Brain microvascular endothelial cell (primary cell): ENCODE measurements around the gene CEP85L.

Experiments
- DNase-seq: peaks from one replicate; pipeline ENCODE4 v3.0.0-alpha.2; 2020
- H3K27ac ChIP-seq: fragments of 250-450 bp; sonication (Bioruptor Pico); 2 replicates; pipeline ENCODE4 v1.5.1; 2020; ENCODE audit warnings: mild to moderate bottlenecking, moderate library complexity
- H3K27me3 ChIP-seq: fragments of 250-450 bp; sonication (Bioruptor Pico); replicated peaks from 2 replicates; pipeline ENCODE4 v1.5.1; 2020; ENCODE audit warnings: mild to moderate bottlenecking
- H3K36me3 ChIP-seq: fragments of 250-450 bp; sonication (Bioruptor Pico); replicated peaks from 2 replicates; pipeline ENCODE4 v1.5.1; 2020; ENCODE audit warnings: mild to moderate bottlenecking
- H3K4me3 ChIP-seq: 2 replicates; pipeline ENCODE4 v1.5.1; 2011; ENCODE audit warnings: low read depth, mild to moderate bottlenecking, control low read depth, low read length, moderate library complexity
- in situ Hi-C: cut with HindIII; loops from 2 replicates; pipeline ENCODE4 v1.10.0; 2017; ENCODE audit warnings: low sequenced_read_pairs, low pct_ligation_motif_present
- TF ChIP-seq, protein P1 (sequence below): IDR thresholded peaks from 2 replicates; pipeline ENCODE4 v1.5.1; 2011; ENCODE audit warnings: low read depth, mild to moderate bottlenecking, moderate library complexity, low read length, control low read depth, inconsistent platforms; ENCODE audit errors: missing control alignments

The CEP85L gene

DNA sequence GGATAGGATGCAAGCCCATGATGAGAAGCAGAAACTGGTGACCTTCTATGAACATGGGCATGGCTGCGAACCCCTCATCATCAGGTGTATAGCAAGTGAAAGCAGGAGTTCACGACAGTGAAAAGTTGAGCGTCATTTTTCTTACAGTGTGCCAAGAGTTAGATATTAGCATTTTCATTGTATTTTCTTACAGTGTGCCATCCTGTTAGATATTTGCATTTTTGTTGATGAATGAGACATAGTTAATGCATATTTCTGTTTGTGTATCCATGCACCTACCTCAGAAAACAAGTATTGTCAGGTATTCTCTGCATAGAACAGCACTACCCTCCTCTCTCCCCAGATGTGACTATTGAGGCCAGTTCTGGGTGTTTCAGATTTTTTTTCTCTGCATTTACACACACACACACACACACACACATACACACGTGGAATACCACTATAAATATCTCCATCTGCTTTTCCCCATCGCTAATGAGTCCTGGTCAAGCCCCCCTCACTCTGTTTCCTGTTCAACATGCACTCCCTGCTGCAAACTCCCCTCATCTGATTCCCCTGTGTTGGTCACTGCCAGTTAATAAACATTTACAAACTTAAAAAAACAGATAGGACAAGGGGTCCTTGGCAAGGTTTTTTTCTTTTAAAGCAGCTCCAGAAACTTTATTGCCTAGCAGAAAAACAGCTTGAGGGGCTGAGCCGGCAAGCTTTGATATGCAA lies 61.6 kb downstream of the CEP85L start:
- H3K36me3 ChIP-seq = no peaks in the 10 kb centered on the region
- no peak overlapping the region for H3K27ac ChIP-seq
- TF ChIP-seq, protein P1, sequence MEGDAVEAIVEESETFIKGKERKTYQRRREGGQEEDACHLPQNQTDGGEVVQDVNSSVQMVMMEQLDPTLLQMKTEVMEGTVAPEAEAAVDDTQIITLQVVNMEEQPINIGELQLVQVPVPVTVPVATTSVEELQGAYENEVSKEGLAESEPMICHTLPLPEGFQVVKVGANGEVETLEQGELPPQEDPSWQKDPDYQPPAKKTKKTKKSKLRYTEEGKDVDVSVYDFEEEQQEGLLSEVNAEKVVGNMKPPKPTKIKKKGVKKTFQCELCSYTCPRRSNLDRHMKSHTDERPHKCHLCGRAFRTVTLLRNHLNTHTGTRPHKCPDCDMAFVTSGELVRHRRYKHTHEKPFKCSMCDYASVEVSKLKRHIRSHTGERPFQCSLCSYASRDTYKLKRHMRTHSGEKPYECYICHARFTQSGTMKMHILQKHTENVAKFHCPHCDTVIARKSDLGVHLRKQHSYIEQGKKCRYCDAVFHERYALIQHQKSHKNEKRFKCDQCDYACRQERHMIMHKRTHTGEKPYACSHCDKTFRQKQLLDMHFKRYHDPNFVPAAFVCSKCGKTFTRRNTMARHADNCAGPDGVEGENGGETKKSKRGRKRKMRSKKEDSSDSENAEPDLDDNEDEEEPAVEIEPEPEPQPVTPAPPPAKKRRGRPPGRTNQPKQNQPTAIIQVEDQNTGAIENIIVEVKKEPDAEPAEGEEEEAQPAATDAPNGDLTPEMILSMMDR = no peak
- no peak for DNase-seq
- in situ Hi-C loops = no loop called here
- H3K27me3 ChIP-seq = no peaks in the 10 kb centered on the region
- H3K4me3 ChIP-seq = no peak overlapping the region

DNA sequence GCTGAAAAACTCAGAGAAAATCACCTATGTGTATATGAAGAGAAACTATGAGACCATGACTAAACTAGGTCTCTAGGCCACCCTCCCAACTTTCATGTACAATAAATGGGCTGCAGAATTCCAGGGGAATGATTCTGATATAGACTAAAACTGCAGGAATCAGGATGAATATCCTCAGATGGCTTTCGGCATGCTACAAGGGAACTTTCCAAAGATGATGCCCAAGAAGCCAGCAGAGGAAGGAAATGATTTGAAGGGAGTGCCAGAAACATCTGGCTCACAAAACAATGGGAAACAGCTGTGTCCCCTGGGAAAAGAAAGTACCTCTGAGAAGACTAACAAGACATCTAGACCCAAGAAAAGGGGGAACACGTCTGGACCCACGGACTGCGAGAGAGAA lies 62.2 kb downstream of the CEP85L start:
- TF ChIP-seq, protein P1 = no peak

DNA sequence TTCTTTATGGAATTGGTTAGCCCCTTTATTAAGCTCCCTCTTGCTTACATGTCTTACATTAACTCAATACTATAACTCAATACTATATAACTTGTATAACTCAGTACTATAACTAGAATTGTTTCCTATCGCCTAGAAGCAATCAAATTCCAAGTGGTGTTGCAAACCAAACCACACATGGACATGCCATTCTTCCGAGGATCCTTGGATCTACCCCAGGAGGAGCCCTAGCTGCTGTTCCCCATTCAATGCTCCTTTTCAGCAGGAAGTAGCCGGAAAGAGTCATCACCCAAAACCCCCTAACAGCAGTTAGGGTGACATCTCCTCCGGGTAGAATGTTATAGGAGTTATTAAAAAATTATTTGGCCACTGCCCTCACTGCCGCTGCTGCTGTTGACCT lies 62.8 kb downstream of the CEP85L start:
- H3K36me3 ChIP-seq = no peaks in the 10 kb centered on the region
- H3K27ac ChIP-seq = no peak overlapping the region
- no peak overlapping the region for H3K4me3 ChIP-seq
- in situ Hi-C loops = no loop called here
- no peaks in the 10 kb centered on the region for H3K27me3 ChIP-seq
- TF ChIP-seq, protein P1 = no peak
- DNase-seq = no peak

More for the DNA sequence above, 62.2 kb downstream of the CEP85L start:
- Histone ChIP-seq H3K4me3 (no peak overlapping the region), H3K36me3 (no peaks in the 10 kb centered on the region), H3K27ac (no peak overlapping the region), H3K27me3 (no peaks in the 10 kb centered on the region)
- in situ Hi-C loops = no loop called here
- no peak for DNase-seq

DNA sequence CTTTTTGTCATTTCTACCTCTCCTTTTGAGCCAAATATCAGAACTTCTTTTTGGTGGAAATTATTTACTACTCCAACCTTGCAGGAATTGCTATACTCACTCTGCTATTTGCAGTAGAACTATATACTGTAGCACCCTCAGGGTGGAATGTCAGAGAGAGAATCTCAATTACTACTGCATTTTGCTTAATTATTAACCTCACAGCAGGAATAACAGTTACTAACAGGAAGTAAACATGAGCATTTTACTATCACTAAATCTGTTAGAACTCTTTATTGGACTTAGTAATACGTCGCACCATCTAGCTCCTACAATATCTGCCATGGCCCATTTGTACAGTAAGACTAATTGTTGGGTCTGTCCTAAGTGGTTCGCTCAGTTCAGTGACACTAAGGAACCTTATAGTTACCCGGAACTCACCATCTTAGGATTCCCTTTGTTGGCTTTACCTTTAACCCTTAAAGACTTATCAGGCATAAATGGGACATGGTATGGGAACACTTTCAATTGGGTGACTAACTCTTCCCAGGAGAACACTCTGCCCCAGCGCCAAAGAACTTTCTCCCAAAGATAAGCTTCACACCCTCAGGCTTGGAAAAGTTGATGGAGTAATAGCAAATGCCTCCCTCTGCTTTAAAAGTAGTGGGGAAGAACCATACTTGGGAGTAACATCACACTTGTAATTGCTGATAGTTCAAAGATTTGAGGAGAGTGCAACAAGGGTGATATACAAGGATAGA lies 64.5 kb downstream of the CEP85L start:
- no peak overlapping the region for H3K27ac ChIP-seq
- DNase-seq = no peak
- in situ Hi-C loops = no loop called here
- H3K4me3 ChIP-seq = no peak overlapping the region
- H3K27me3 ChIP-seq = no peaks in the 10 kb centered on the region
- TF ChIP-seq, protein P1 = no peak
- H3K36me3 ChIP-seq = no peaks in the 10 kb centered on the region

DNA sequence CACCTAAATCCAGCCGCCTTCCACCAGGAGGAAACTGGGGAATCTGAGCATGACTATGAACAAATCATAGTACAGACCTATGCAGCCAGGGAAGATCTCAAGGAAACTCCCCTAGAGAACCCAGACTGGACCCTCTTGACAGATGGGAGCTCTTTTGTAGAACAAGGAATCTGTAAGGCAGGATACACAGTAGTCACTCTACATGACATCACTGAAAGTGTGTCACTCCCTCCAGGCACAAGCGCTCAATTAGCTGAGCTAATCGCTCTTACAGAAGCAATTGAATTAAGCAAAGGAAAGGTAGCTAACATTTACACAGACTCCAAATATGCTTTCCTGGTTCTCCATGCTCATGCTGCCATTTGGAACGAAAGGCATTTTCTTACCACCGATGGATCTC lies 66.5 kb downstream of the CEP85L start:
- in situ Hi-C loops = no loop called here
- Histone ChIP-seq H3K27ac (no peak overlapping the region), H3K27me3 (no peaks in the 10 kb centered on the region), H3K4me3 (no peak overlapping the region), H3K36me3 (no peaks in the 10 kb centered on the region)
- TF ChIP-seq, protein P1 = no peak
- no peak for DNase-seq

DNA sequence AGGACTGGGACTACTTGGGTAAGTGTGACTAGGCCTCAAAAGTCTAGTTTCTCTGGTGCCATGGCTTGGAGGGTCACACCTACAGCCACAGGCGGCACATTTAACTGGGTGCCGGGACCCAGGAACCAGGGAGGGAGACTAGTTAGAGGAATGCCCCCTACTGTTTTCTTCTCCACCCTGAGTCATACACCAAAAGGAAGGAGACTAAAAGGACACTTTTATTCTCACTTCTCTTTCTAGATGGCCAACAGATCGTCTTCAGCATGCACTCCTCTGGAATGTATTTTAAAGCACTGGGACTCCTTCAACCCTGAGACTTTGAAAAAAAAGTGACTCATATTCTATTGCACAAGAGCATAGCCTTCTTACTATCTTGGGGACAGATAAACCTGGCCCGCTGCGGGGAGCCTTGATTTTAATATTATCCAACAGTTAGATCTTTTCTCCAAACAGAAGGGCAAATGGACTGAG lies 69.9 kb downstream of the CEP85L start:
- Histone ChIP-seq H3K27ac (no peak overlapping the region), H3K4me3 (no peak overlapping the region), H3K27me3 (no peaks in the 10 kb centered on the region), H3K36me3 (no peaks in the 10 kb centered on the region)
- in situ Hi-C loops = no loop called here
- DNase-seq = peak; percentile 72
- TF ChIP-seq, protein P1 = peak; percentile 2
